OCI-LY3 (cell line): Measurements from ENCODE around the gene SLC35F3.

Experiments
- H2AFZ ChIP-seq: fragments of 200-600, 300-600 bp; shearing (Covaris generic); 2 replicates; pipeline ENCODE4 v1.6.0; 2014; ENCODE audit warnings: antibody characterized with exemption, low read depth, low read length
- H3K27ac ChIP-seq: fragments of 200-600, 300-600 bp; sonication (generic); 2 replicates; pipeline ENCODE4 v1.5.1; 2014; ENCODE audit warnings: mild to moderate bottlenecking, low read length, moderate library complexity, mixed read lengths
- H3K27me3 ChIP-seq: fragments of 200-600, 300-600 bp; sonication (generic); 2 replicates; pipeline ENCODE4 v1.6.1; 2014; ENCODE audit warnings: low read depth, low read length, mixed read lengths
- H3K36me3 ChIP-seq: fragments of 200-600, 300-600 bp; sonication (generic); replicated peaks from 2 replicates; pipeline ENCODE3; 2014; ENCODE audit warnings: low read depth, low read length, mixed read lengths
- H3K4me1 ChIP-seq: fragments of 300-600, 200-600 bp; sonication (generic); 2 replicates; pipeline ENCODE4 v1.6.1; 2014; ENCODE audit warnings: low read length, mixed read lengths
- H3K4me2 ChIP-seq: fragments of 200-600, 300-600 bp; sonication (generic); 2 replicates; pipeline ENCODE4 v1.6.1; 2014; ENCODE audit warnings: low read length, mixed read lengths
- H3K4me3 ChIP-seq: fragments of 300-600, 200-600 bp; sonication (generic); 2 replicates; pipeline ENCODE4 v1.5.1; 2014; ENCODE audit warnings: antibody characterized with exemption, mild to moderate bottlenecking, low read length, moderate library complexity
- H3K79me2 ChIP-seq: fragments of 300-600, 200-600 bp; shearing (Covaris generic); 2 replicates; pipeline ENCODE4 v1.6.1; 2014; ENCODE audit warnings: mild to moderate bottlenecking, low read length, mixed read lengths
- H3K9ac ChIP-seq: fragments of 300-600, 200-600 bp; shearing (Covaris generic); 2 replicates; pipeline ENCODE4 v1.6.0; 2014; ENCODE audit warnings: mild to moderate bottlenecking, low read length, moderate library complexity
- H3K9me3 ChIP-seq: fragments of 200-600, 300-600 bp; shearing (Covaris generic); 2 replicates; pipeline ENCODE4 v1.6.1; 2014; ENCODE audit warnings: low read length, mixed read lengths; ENCODE audit not compliant: insufficient read depth
- H4K20me1 ChIP-seq: fragments of 200-600, 300-600 bp; sonication (generic); 2 replicates; pipeline ENCODE4 v1.6.1; 2016; ENCODE audit warnings: low read length, mixed read lengths; ENCODE audit not compliant: insufficient read depth
- EZH2phosphoT487 ChIP-seq: fragments of 200-600 bp; shearing (Covaris generic); IDR thresholded peaks from 2 replicates; pipeline ENCODE4 v1.6.1; 2018; ENCODE audit warnings: antibody characterized with exemption, mixed run types, low read depth
- TF ChIP-seq, protein P1 (sequence below): fragments of 200-600, 300-600 bp; sonication (generic); IDR thresholded peaks from 2 replicates; pipeline ENCODE4 v1.5.1; 2014; ENCODE audit warnings: antibody characterized with exemption, low read length, low read depth

SLC35F3 gene

DNA sequence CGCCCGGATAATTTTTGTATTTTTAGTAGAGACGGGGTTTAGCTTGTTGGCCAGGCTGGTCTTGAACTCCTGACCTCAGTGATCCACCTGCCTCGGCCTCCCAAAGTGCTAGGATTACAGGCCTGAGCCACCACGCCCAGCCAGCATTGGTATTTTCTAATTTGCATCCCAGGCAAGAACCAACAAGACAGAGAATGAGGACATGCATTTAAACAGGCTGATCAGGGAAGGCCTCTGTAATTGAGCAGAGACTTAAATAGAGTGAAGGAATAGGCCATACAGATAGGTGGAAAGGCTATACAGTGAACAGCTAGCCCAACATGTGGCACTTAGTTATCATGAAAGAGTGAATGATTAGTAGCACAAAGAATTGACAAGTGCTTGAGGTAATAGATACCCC is 230.4 kb downstream of the SLC35F3 start:
- no peak overlapping the region for H3K9ac ChIP-seq
- H3K36me3 ChIP-seq: no peaks in the 10 kb centered on the region
- H2AFZ ChIP-seq: no peak overlapping the region
- no peak overlapping the region for H3K4me2 ChIP-seq
- H3K4me1 ChIP-seq: no peaks in the 10 kb centered on the region
- no peaks in the 10 kb centered on the region for H3K9me3 ChIP-seq
- no peak overlapping the region for H3K4me3 ChIP-seq
- peaks cover 42% of the 10 kb centered on the region for H3K27me3 ChIP-seq
- H4K20me1 ChIP-seq: no peaks in the 10 kb centered on the region
- no peaks in the 10 kb centered on the region for H3K79me2 ChIP-seq
- H3K27ac ChIP-seq: no peak overlapping the region
- TF ChIP-seq, protein P1, sequence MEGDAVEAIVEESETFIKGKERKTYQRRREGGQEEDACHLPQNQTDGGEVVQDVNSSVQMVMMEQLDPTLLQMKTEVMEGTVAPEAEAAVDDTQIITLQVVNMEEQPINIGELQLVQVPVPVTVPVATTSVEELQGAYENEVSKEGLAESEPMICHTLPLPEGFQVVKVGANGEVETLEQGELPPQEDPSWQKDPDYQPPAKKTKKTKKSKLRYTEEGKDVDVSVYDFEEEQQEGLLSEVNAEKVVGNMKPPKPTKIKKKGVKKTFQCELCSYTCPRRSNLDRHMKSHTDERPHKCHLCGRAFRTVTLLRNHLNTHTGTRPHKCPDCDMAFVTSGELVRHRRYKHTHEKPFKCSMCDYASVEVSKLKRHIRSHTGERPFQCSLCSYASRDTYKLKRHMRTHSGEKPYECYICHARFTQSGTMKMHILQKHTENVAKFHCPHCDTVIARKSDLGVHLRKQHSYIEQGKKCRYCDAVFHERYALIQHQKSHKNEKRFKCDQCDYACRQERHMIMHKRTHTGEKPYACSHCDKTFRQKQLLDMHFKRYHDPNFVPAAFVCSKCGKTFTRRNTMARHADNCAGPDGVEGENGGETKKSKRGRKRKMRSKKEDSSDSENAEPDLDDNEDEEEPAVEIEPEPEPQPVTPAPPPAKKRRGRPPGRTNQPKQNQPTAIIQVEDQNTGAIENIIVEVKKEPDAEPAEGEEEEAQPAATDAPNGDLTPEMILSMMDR: no peak
- TF ChIP-seq EZH2phosphoT487: no peak

DNA sequence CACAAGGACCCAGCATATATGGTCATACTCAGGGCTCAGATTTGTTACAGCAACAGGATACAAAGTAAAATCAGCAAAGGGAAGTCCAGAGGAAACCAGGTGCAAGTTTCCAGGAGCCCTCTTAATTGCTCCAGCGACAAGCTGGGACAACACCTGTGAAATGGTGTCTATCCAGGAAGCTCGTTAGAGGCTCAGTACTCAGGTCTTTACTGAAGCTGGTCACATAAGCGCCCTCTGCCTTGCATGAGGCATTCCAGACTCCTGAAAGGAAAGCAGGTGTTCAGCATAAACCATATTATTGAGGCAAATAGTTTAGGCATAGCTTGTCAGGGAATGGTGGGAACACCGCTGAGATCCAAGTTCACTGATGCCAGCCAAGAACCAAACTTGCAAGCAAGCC is 231.0 kb downstream of the SLC35F3 start:
- Histone ChIP-seq H3K36me3 (no peaks in the 10 kb centered on the region), H3K27ac (no peak overlapping the region), H3K4me1 (no peaks in the 10 kb centered on the region), H3K4me2 (no peak overlapping the region), H3K79me2 (no peaks in the 10 kb centered on the region), H3K27me3 (peaks cover 41% of the 10 kb centered on the region), H3K9me3 (no peaks in the 10 kb centered on the region), H3K4me3 (no peak overlapping the region), H4K20me1 (no peaks in the 10 kb centered on the region), H3K9ac (no peak overlapping the region), H2AFZ (no peak overlapping the region)
- no peak for TF ChIP-seq EZH2phosphoT487
- TF ChIP-seq, protein P1: no peak

DNA sequence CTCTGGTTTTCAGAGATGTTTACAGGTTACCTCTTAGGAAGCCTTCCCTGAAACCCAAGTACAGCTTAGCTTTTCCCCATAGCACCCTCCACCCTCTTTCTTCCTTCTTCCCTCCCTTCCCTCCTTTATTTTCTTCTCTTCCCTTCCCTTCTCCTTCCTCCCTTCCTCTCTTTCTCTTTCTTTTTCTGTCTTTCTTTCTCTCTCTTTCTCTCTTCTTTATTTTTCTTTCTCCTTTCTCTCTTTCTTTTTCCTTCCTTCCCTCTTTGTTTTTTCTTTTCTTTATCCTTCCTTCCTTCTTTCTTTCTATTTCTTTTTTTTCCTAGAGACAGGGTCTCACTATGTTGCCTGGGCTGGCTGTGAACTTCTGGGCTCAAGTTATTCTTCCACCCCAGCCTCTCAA is 231.6 kb downstream of the SLC35F3 start:
- Histone ChIP-seq H3K4me1 (no peaks in the 10 kb centered on the region), H3K79me2 (no peaks in the 10 kb centered on the region), H3K36me3 (no peaks in the 10 kb centered on the region), H3K4me3 (no peak overlapping the region), H4K20me1 (no peaks in the 10 kb centered on the region), H3K27me3 (peaks cover 41% of the 10 kb centered on the region), H3K9me3 (no peaks in the 10 kb centered on the region), H2AFZ (no peak overlapping the region), H3K9ac (no peak overlapping the region), H3K4me2 (no peak overlapping the region), H3K27ac (no peak overlapping the region)
- TF ChIP-seq EZH2phosphoT487: no peak
- TF ChIP-seq, protein P1: no peak

DNA sequence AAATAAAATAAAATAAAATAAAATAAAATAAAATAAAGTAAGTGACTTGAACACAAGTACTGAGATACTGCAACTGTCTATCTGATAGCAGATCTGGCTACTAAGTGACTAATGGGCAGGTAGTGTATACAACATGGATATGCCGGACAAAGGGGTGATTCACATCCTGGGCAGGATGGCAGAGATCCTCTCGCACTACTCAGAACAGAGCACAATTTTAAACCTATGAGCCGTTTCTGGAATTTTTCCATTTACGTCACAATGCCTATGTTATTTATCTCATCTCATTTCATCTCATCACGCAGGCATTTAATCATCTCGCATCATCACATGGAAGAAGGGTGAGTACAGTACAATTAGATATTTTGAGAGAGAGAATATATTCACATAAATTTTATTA is 235.5 kb downstream of the SLC35F3 start:
- H3K27ac ChIP-seq: no peak overlapping the region
- no peak overlapping the region for H3K4me3 ChIP-seq
- no peaks in the 10 kb centered on the region for H3K9me3 ChIP-seq
- no peaks in the 10 kb centered on the region for H3K79me2 ChIP-seq
- H4K20me1 ChIP-seq: no peaks in the 10 kb centered on the region
- no peaks in the 10 kb centered on the region for H3K36me3 ChIP-seq
- H3K27me3 ChIP-seq: peaks cover 53% of the 10 kb centered on the region
- H2AFZ ChIP-seq: no peak overlapping the region
- H3K9ac ChIP-seq: no peak overlapping the region
- H3K4me2 ChIP-seq: no peak overlapping the region
- TF ChIP-seq, protein P1: no peak
- no peak for TF ChIP-seq EZH2phosphoT487
- no peaks in the 10 kb centered on the region for H3K4me1 ChIP-seq
